Calu3 (cell line): ENCODE data around the gene SUPT4H1. TPM values are rescaled to one million over a fixed set of nuclear protein-coding genes. Genes with fewer than 3 reads are reported as not detected.

ENCODE experiments used
- BruUV-seq: library from RNA; stranded (reverse); fragments of 400-500 nt; replicated peaks from 2 replicates; lab custom pipeline; 2021; lab: Mats Ljungman, UMichigan
- CTCF ChIA-PET: fragments of 300-600 bp; sonication (Branson Sonifier 250); formaldehyde crosslinking; loops from one replicate; lab custom pipeline; 2022; ENCODE audit warnings: antibody characterized with exemption; lab: Charles Lee
- DNase-seq: peaks from one replicate; pipeline ENCODE4 v3.0.0; 2022
- H3K27ac Mint-ChIP-seq: one replicate; pipeline ENCODE4 v1.8.0; 2022; ENCODE audit warnings: mixed read lengths; ENCODE audit not compliant: unreplicated experiment
- H3K27me3 Mint-ChIP-seq: one replicate; pipeline ENCODE4 v1.8.0; 2022; ENCODE audit warnings: mixed read lengths; ENCODE audit not compliant: unreplicated experiment
- H3K36me3 Mint-ChIP-seq: one replicate; pipeline ENCODE4 v1.8.0; 2022; ENCODE audit warnings: mild to moderate bottlenecking, moderate library complexity, mixed read lengths; ENCODE audit not compliant: insufficient read depth, unreplicated experiment
- H3K4me1 Mint-ChIP-seq: one replicate; pipeline ENCODE4 v1.8.0; 2022; ENCODE audit warnings: mild to moderate bottlenecking, low read depth, mixed read lengths; ENCODE audit not compliant: unreplicated experiment
- H3K4me3 Mint-ChIP-seq: one replicate; pipeline ENCODE4 v1.8.0; 2022; ENCODE audit warnings: mild to moderate bottlenecking, low read depth, moderate library complexity, mixed read lengths; ENCODE audit not compliant: unreplicated experiment
- H3K9me3 Mint-ChIP-seq: one replicate; pipeline ENCODE4 v1.8.0; 2022; ENCODE audit warnings: low read depth, mixed read lengths; ENCODE audit not compliant: unreplicated experiment
- CTCF ChIP-seq: fragments of 200-600 bp; IDR thresholded peaks from one replicate; pipeline ENCODE4 v1.8.0; 2022; ENCODE audit warnings: antibody characterized with exemption; ENCODE audit not compliant: unreplicated experiment
- intact Hi-C: fragments of 100-400 bp; cut with micrococcal nuclease; formaldehyde crosslinking; loops from one replicate; pipeline ENCODE4 v1.10.0; 2022; ENCODE audit not compliant: unreplicated experiment
- total RNA-seq: library from RNA; stranded (reverse); gene quantifications from 2 replicates; pipeline ENCODE4 v1.2.3, GENCODE V29; 2022

SUPT4H1 gene
- total RNA-seq, 1 experiment from 2014 or later: 40.3 TPM

DNA sequence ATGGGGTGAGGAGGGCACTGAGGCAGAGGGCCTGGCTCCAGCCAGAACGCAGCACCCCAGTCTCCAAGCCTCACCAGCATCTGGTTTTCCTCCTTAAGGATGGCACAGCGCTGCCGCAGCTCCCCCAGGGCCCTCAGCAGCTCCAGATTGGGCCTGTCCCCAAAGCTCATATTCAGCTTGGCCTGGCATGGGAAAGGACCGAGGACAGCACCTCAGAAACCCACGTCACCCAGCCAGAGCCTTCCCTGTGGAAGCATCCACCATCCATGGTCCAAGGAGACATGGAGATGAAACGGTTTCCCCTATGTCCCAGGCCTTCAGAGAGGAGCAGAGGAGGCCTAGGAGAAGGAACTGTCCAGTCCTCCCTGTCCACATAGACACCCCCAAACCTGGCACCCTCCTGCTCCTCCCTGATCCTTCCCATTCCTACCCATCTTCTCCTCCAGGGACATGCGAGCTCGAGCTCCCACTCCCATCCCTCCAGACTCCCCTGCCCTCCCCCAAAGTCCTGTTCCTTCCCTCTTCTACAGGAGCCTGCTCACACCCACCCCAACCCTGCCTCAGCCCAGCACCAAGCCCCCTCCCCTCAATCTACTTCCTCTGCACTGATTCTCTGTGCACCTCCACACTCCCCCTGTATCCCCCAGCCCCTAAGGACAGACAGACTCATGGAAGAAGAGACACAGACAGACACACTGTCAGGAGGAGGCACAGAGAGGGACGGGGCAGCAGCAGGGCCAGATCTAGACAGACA is 25.2 kb downstream of the SUPT4H1 start:
- H3K4me1 Mint-ChIP-seq: no peaks in the 10 kb centered on the region
- no peaks in the 10 kb centered on the region for H3K9me3 Mint-ChIP-seq
- peaks cover under 1% of the 10 kb centered on the region for H3K36me3 Mint-ChIP-seq
- H3K4me3 Mint-ChIP-seq: no peak overlapping the region
- no peak for DNase-seq
- TF ChIP-seq CTCF: no peak
- peaks cover 79% of the 10 kb centered on the region for H3K27me3 Mint-ChIP-seq
- intact Hi-C loops: no loop called here
- BruUV-seq: no TSS peak
- no peak overlapping the region for H3K27ac Mint-ChIP-seq
- CTCF ChIA-PET: interaction anchor here (1.6 kb wide), 1 partner anchor 25 kb away, joined by 5 read pairs; the partner anchor contains the start of gene SUPT4H1

- intact Hi-C loops: no loop called here
- CTCF ChIA-PET: no interaction called here
- no peak overlapping the region for H3K4me3 Mint-ChIP-seq
- peaks cover 86% of the 10 kb centered on the region for H3K27me3 Mint-ChIP-seq
- no peaks in the 10 kb centered on the region for H3K36me3 Mint-ChIP-seq
- DNase-seq: no peak
- no TSS peak for BruUV-seq
- H3K27ac Mint-ChIP-seq: no peak overlapping the region
- H3K4me1 Mint-ChIP-seq: no peaks in the 10 kb centered on the region
- TF ChIP-seq CTCF: no peak
- H3K9me3 Mint-ChIP-seq: no peaks in the 10 kb centered on the region
Measured at GRCh38 chr17:58325976-58326468, 26.0 kb downstream of the SUPT4H1 start.

- Mint-ChIP-seq H3K27ac (no peak overlapping the region), H3K9me3 (no peaks in the 10 kb centered on the region), H3K4me3 (no peak overlapping the region), H3K4me1 (no peaks in the 10 kb centered on the region), H3K27me3 (peaks cover 93% of the 10 kb centered on the region), H3K36me3 (no peaks in the 10 kb centered on the region)
- TF ChIP-seq CTCF: no peak
- CTCF ChIA-PET: no interaction called here
- BruUV-seq: no TSS peak
- DNase-seq: no peak
- intact Hi-C loops: no loop called here
Measured at GRCh38 chr17:58325289-58325726, 26.7 kb downstream of the SUPT4H1 start.

GRCh38 chr17:58324409-58325288 is 27.4 kb downstream of the SUPT4H1 start:
- peak; percentile 14 for DNase-seq
- intact Hi-C loops: no loop called here
- no peak for TF ChIP-seq CTCF
- no peak overlapping the region for H3K27ac Mint-ChIP-seq
- H3K27me3 Mint-ChIP-seq: peaks cover 100% of the 10 kb centered on the region
- H3K9me3 Mint-ChIP-seq: no peaks in the 10 kb centered on the region
- H3K4me1 Mint-ChIP-seq: no peaks in the 10 kb centered on the region
- no peak overlapping the region for H3K4me3 Mint-ChIP-seq
- CTCF ChIA-PET: interaction anchor here (0.6 kb wide), 1 partner anchor 38 kb away, joined by 7 read pairs; no protein-coding TSS in a partner anchor
- no TSS peak for BruUV-seq
- H3K36me3 Mint-ChIP-seq: no peaks in the 10 kb centered on the region
